Measurements from ENCODE around the gene SAMD13.

DNA sequence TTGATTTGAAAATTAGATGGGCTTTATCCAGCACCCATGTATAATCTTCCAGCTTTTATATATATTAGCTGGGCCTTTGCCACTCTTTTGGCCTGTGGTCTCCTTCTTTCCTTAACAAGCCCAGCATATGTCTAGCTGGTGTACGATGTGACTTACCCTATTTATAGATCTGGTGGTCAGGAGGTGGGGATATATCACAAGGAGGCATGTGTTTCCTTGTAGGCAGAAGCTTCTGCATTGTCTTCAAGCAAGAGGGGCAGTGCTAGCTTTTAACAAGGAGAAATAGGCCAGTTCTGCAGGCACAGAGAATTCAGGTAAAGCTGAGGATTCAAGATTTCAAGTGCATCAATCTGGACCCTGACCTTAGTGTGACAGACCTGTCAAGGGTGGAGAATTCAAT lies 58.8 kb downstream of the SAMD13 start:
- no peak for TF ChIP-seq POLR2A (IDR thresholded peaks at IDR 0.05)
- TF ChIP-seq CTCF (IDR thresholded peaks at IDR 0.05): no peak
- TF ChIP-seq EP300 (IDR thresholded peaks at IDR 0.05): no peak
